OCI-LY1 (cell line): Measurements from ENCODE around the gene TUBGCP6.

Source experiments
- EZH2 ChIP-seq: fragments of 200-600 bp; sonication (generic), shearing (Covaris generic); IDR thresholded peaks from 2 replicates; pipeline ENCODE4 v1.8.0; 2017; ENCODE audit warnings: borderline replicate concordance, mixed run types, mild to moderate bottlenecking, antibody characterized with exemption, low read length, moderate library complexity, mixed read lengths
- TF ChIP-seq, protein P1 (sequence below): fragments of 200-600 bp; sonication (generic), shearing (Covaris generic); IDR thresholded peaks from 2 replicates; pipeline ENCODE4 v1.5.1; 2017; ENCODE audit warnings: mild to moderate bottlenecking, antibody characterized with exemption, low read length, moderate library complexity, mixed read lengths

DNA sequence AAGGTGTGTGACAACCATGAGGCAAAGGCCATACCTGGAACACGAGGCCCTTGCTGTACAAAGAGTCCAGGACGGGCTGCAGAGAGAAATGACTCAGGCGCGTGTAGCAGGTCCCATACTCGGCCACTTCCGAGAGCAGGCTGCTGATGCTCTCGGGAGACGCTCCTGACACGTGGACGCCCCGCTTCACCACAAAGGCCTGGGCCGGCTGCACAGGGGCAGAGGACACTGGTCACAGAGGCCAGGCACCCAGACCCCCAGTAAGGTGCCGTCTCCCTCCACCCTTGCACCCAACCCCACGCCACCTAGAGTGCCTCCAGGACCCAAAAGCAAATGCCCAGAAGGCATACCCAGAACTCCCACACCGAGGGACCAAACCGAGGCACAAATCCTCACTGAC lies 15.5 kb downstream of the TUBGCP6 start:
- TF ChIP-seq, protein P1, sequence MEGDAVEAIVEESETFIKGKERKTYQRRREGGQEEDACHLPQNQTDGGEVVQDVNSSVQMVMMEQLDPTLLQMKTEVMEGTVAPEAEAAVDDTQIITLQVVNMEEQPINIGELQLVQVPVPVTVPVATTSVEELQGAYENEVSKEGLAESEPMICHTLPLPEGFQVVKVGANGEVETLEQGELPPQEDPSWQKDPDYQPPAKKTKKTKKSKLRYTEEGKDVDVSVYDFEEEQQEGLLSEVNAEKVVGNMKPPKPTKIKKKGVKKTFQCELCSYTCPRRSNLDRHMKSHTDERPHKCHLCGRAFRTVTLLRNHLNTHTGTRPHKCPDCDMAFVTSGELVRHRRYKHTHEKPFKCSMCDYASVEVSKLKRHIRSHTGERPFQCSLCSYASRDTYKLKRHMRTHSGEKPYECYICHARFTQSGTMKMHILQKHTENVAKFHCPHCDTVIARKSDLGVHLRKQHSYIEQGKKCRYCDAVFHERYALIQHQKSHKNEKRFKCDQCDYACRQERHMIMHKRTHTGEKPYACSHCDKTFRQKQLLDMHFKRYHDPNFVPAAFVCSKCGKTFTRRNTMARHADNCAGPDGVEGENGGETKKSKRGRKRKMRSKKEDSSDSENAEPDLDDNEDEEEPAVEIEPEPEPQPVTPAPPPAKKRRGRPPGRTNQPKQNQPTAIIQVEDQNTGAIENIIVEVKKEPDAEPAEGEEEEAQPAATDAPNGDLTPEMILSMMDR = no peak
- TF ChIP-seq EZH2 = no peak
